ENCODE data around the gene PRKACA.

The PRKACA gene

GRCh38 chr19:14107581-14108461, 9.7 kb downstream of the PRKACA start:
- no peak for TF ChIP-seq POLR2AphosphoS5 (IDR thresholded peaks at IDR 0.05; ENCODE audit: low read depth)

GRCh38 chr19:14106840-14107239, 10.7 kb downstream of the PRKACA start:
- Histone ChIP-seq H3K27ac (replicated peaks) (no peak overlapping the region), H3K27me3 (ENCODE audit: insufficient read depth, poor library complexity, severe bottlenecking) (no peaks in the 10 kb centered on the region), H3K4me3 (replicated peaks; ENCODE audit: insufficient read depth, low read length) (no peak overlapping the region)
- DNase-seq (ENCODE audit: low read depth in 1 of 2, low spot score in 1 of 2) = no peak
- TF ChIP-seq, protein P1, sequence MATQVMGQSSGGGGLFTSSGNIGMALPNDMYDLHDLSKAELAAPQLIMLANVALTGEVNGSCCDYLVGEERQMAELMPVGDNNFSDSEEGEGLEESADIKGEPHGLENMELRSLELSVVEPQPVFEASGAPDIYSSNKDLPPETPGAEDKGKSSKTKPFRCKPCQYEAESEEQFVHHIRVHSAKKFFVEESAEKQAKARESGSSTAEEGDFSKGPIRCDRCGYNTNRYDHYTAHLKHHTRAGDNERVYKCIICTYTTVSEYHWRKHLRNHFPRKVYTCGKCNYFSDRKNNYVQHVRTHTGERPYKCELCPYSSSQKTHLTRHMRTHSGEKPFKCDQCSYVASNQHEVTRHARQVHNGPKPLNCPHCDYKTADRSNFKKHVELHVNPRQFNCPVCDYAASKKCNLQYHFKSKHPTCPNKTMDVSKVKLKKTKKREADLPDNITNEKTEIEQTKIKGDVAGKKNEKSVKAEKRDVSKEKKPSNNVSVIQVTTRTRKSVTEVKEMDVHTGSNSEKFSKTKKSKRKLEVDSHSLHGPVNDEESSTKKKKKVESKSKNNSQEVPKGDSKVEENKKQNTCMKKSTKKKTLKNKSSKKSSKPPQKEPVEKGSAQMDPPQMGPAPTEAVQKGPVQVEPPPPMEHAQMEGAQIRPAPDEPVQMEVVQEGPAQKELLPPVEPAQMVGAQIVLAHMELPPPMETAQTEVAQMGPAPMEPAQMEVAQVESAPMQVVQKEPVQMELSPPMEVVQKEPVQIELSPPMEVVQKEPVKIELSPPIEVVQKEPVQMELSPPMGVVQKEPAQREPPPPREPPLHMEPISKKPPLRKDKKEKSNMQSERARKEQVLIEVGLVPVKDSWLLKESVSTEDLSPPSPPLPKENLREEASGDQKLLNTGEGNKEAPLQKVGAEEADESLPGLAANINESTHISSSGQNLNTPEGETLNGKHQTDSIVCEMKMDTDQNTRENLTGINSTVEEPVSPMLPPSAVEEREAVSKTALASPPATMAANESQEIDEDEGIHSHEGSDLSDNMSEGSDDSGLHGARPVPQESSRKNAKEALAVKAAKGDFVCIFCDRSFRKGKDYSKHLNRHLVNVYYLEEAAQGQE (IDR thresholded peaks at IDR 0.05; ENCODE audit: insufficient replicate concordance, low read depth) = no peak
- no peak for TF ChIP-seq GABPA (IDR thresholded peaks at IDR 0.05; ENCODE audit: low read depth)
- no peak for TF ChIP-seq POLR2AphosphoS5 (IDR thresholded peaks at IDR 0.05; ENCODE audit: low read depth)
- no peak for TF ChIP-seq SPI1 (IDR thresholded peaks at IDR 0.05; ENCODE audit: borderline replicate concordance, low read depth)
- no peak for TF ChIP-seq CTCF (IDR thresholded peaks at IDR 0.05; ENCODE audit: insufficient read depth, low read length)

More at GRCh38 chr19:14107581-14108461, 9.7 kb downstream of the PRKACA start:
- Histone ChIP-seq H3K27ac (replicated peaks) (no peak overlapping the region), H3K4me3 (replicated peaks; ENCODE audit: insufficient read depth, low read length) (no peak overlapping the region), H3K27me3 (ENCODE audit: insufficient read depth, poor library complexity, severe bottlenecking) (no peaks in the 10 kb centered on the region)
- no peak for DNase-seq (ENCODE audit: low read depth in 1 of 2, low spot score in 1 of 2)

DNA sequence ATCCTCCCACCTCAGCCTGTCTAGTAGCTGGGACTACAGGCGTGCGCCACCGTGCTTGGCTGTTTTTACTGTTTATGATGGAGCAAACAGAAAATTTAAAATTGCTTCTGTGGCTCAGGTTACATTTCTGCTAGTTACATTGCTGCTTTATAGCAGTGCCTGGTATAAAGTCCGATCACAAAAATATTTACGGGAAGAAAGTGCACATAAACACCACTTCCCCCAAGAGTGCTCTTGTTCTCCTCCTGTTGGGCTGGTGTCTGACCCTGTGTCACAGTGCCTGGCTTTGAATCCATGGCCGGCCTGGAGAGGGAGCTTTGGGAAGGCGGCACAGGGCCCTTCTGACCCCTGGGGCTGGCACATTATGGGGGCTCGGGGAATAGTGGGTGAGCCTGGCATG, 11.9 kb downstream of the PRKACA start:
- TF ChIP-seq POLR2AphosphoS5 (IDR thresholded peaks at IDR 0.05; ENCODE audit: low read depth) (no peak), SPI1 (IDR thresholded peaks at IDR 0.05; ENCODE audit: borderline replicate concordance, low read depth) (no peak), GABPA (IDR thresholded peaks at IDR 0.05; ENCODE audit: low read depth) (no peak), CTCF (IDR thresholded peaks at IDR 0.05; ENCODE audit: insufficient read depth, low read length) (no peak)
- TF ChIP-seq, protein P1 (IDR thresholded peaks at IDR 0.05; ENCODE audit: insufficient replicate concordance, low read depth) = no peak
- no peaks in the 10 kb centered on the region for H3K27me3 ChIP-seq (ENCODE audit: insufficient read depth, poor library complexity, severe bottlenecking)
- H3K27ac ChIP-seq (replicated peaks) = no peak overlapping the region
- DNase-seq (ENCODE audit: low read depth in 1 of 2, low spot score in 1 of 2) = no peak
- no peak overlapping the region for H3K4me3 ChIP-seq (replicated peaks; ENCODE audit: insufficient read depth, low read length)

- DNase-seq (ENCODE audit: low read depth in 1 of 2, low spot score in 1 of 2) = no peak
- Histone ChIP-seq H3K27me3 (ENCODE audit: insufficient read depth, poor library complexity, severe bottlenecking) (no peaks in the 10 kb centered on the region), H3K4me3 (replicated peaks; ENCODE audit: insufficient read depth, low read length) (no peak overlapping the region), H3K27ac (replicated peaks) (no peak overlapping the region)
- TF ChIP-seq CTCF (IDR thresholded peaks at IDR 0.05; ENCODE audit: insufficient read depth, low read length) = no peak
- TF ChIP-seq, protein P1 (IDR thresholded peaks at IDR 0.05; ENCODE audit: insufficient replicate concordance, low read depth) = no peak
- TF ChIP-seq GABPA (IDR thresholded peaks at IDR 0.05; ENCODE audit: low read depth) = no peak
- no peak for TF ChIP-seq SPI1 (IDR thresholded peaks at IDR 0.05; ENCODE audit: borderline replicate concordance, low read depth)
- no peak for TF ChIP-seq POLR2AphosphoS5 (IDR thresholded peaks at IDR 0.05; ENCODE audit: low read depth)
Measured at GRCh38 chr19:14103310-14103709, 14.3 kb downstream of the PRKACA start.

All from HL-60 (cell line).